Duodenal mucosa (tissue), 2 donors: ENCODE measurements around the gene ZSCAN32.

Source experiments
- H3K27ac ChIP-seq: one replicate; pipeline ENCODE4 v1.7.0; 2013; ENCODE audit warnings: low read depth, low read length
- H3K27me3 ChIP-seq, 2 donors: one replicate each; pipeline ENCODE4 v1.7.0; 2013; ENCODE audit warnings: low read length in 2 of 2, control low read depth in 1 of 2; ENCODE audit not compliant: insufficient read depth in 2 of 2, control insufficient read depth in 1 of 2
- H3K36me3 ChIP-seq, 2 donors: one replicate each; pipeline ENCODE4 v1.7.0; 2013; ENCODE audit warnings: low read length in 2 of 2, control low read depth in 1 of 2; ENCODE audit not compliant: insufficient read depth in 2 of 2, control insufficient read depth in 1 of 2
- H3K4me1 ChIP-seq, 2 donors: one replicate each; pipeline ENCODE4 v1.7.0; 2013; ENCODE audit warnings: low read length in 2 of 2, control low read depth in 1 of 2; ENCODE audit not compliant: insufficient read depth in 2 of 2, control insufficient read depth in 1 of 2
- H3K4me3 ChIP-seq, 2 donors: one replicate each; pipeline ENCODE4 v1.7.0; 2013; ENCODE audit warnings: low read length in 2 of 2, low read depth in 1 of 2
- H3K9ac ChIP-seq, 2 donors: one replicate each; pipeline ENCODE4 v1.7.0; 2013; ENCODE audit warnings: low read length in 2 of 2, low read depth in 1 of 2
- H3K9me3 ChIP-seq, 2 donors: one replicate each; pipeline ENCODE4 v1.7.0; 2013; ENCODE audit warnings: low read length in 2 of 2, control low read depth in 1 of 2; ENCODE audit not compliant: control insufficient read depth in 1 of 2

The ZSCAN32 gene

DNA sequence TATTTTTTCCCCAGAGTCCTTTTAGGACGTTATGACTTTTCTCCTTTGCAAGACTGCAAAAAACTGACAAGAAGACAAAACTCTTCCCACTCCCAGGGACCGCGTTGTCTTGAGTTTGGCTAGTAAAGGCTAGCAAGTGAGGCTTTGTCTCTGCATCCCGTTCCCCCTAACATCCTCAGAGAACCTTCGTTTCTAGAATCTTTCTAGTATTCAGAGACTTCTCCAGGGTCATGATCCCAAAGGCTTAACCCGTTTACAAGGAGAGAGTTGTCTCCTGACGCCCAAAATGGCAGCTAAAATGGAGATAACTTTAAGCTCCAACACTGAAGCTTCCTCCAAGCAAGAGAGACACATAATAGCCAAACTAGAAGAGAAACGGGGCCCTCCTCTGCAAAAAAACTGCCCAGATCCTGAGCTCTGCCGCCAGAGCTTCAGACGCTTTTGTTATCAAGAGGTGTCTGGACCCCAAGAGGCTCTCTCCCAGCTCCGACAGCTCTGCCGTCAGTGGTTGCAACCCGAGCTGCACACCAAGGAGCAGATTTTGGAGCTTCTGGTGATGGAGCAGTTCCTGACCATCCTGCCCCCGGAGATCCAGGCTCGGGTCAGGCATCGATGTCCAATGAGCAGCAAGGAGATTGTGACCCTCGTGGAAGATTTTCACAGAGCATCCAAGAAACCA, 1.1 kb upstream of the ZSCAN32 start:
- Histone ChIP-seq H3K9ac (peak overlapping the region; percentile 65 to 88), H3K27ac (no peak overlapping the region), H3K27me3 (no peaks in the 10 kb centered on the region), H3K4me1 (peaks cover 0 to 10% of the 10 kb centered on the region in 2 donors), H3K4me3 (peak overlapping the region; percentile 86 to 91), H3K36me3 (peaks cover 40 to 47% of the 10 kb centered on the region in 2 donors), H3K9me3 (peaks cover 38 to 42% of the 10 kb centered on the region in 2 donors)

DNA sequence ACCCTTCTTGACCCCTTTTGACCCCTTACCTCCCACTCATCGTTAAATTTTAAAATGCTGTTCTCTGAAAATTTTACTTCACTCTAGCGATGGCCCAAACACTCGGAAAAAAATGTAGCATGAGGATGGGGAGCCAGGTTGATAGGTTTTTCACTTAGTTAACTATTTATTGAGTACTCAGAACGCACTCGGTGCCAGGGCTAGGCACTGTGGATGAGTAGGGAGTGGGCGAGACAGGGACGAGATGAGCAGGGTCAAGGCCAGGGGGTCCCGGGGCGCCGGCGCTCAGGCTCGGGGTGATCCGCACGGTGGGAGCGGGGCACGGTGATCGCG, 392 bp downstream of the ZSCAN32 start:
- peak overlapping the region; percentile 84 to 87 for H3K9ac ChIP-seq
- peaks cover 42 to 48% of the 10 kb centered on the region in 2 donors for H3K36me3 ChIP-seq
- peaks cover 34 to 37% of the 10 kb centered on the region in 2 donors for H3K9me3 ChIP-seq

GRCh38 chr16:3389663-3390338, 11.0 kb downstream of the ZSCAN32 start:
- H3K4me3 ChIP-seq: peak overlapping the region in 1 of 2 donors; percentile 30
- H3K4me1 ChIP-seq: no peaks in the 10 kb centered on the region

More for the DNA sequence above, 392 bp downstream of the ZSCAN32 start:
- Histone ChIP-seq H3K4me1 (peaks cover 0 to 10% of the 10 kb centered on the region in 2 donors), H3K27me3 (no peaks in the 10 kb centered on the region), H3K27ac (peak overlapping the region; percentile 73), H3K4me3 (peak overlapping the region; percentile 84 to 91)

GRCh38 chr16:3388325-3388724, 12.5 kb downstream of the ZSCAN32 start:
- H3K9ac ChIP-seq: no peak overlapping the region
- H3K9me3 ChIP-seq: peaks cover 55 to 68% of the 10 kb centered on the region in 2 donors
- peak overlapping the region in 1 of 2 donors; percentile 29 for H3K4me3 ChIP-seq
- H3K36me3 ChIP-seq: peaks cover 53 to 65% of the 10 kb centered on the region in 2 donors
- no peak overlapping the region for H3K27ac ChIP-seq
- H3K4me1 ChIP-seq: no peaks in the 10 kb centered on the region
- H3K27me3 ChIP-seq: no peaks in the 10 kb centered on the region

More at GRCh38 chr16:3389663-3390338, 11.0 kb downstream of the ZSCAN32 start:
- Histone ChIP-seq H3K9me3 (peaks cover 45 to 54% of the 10 kb centered on the region in 2 donors), H3K27me3 (no peaks in the 10 kb centered on the region), H3K36me3 (peaks cover 44 to 62% of the 10 kb centered on the region in 2 donors), H3K9ac (no peak overlapping the region), H3K27ac (no peak overlapping the region)

DNA sequence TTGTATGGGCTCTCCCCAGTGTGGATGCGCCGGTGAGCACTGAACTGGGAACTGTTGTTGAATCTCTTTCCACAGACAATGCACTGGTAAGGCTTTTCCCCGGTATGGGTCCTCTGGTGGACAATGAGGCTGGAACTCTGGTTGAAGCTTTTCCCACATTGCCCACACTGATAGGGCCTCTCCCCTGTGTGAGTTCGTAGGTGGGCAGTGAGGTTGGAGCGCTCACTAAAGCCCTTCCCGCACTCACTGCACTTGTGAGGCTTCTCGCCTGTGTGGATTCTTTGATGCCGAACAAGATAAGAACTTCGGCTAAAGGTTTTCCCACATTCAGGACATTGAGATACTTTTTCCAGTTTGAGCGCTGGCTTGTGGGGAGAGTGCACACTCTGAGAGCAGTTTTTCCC, 17.8 kb downstream of the ZSCAN32 start:
- Histone ChIP-seq H3K4me3 (peak overlapping the region; percentile 49 to 58), H3K36me3 (peaks cover 46% of the 10 kb centered on the region in 2 donors)

DNA sequence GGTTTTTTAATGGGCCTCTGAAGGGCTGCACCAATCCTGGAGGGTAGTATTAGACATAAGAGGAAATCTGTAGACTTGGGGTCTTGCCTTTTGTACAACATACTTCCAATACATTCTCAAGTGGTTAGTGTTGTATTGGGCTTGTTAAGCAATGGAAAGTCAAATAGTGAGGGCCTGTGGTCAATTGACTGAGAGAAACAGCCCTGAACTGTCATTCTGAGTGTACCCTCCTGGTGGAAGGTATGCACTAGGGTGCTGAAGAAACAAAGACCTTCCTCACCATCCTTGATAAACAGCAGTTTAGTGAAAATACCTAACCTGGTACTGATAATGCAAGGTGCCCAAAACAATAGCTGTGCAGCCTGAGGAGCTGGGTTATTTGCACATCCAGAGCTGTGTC, 22.9 kb downstream of the ZSCAN32 start:
- H3K9ac ChIP-seq: no peak overlapping the region
- no peaks in the 10 kb centered on the region for H3K27me3 ChIP-seq
- H3K36me3 ChIP-seq: peaks cover 12 to 13% of the 10 kb centered on the region in 2 donors
- no peak overlapping the region for H3K27ac ChIP-seq
- no peak overlapping the region for H3K4me3 ChIP-seq
- peaks cover 63 to 67% of the 10 kb centered on the region in 2 donors for H3K9me3 ChIP-seq
- H3K4me1 ChIP-seq: no peaks in the 10 kb centered on the region

More for the DNA sequence above, 17.8 kb downstream of the ZSCAN32 start:
- Histone ChIP-seq H3K4me1 (no peaks in the 10 kb centered on the region), H3K27me3 (no peaks in the 10 kb centered on the region), H3K9ac (no peak overlapping the region), H3K9me3 (peaks cover 68 to 72% of the 10 kb centered on the region in 2 donors), H3K27ac (no peak overlapping the region)

DNA sequence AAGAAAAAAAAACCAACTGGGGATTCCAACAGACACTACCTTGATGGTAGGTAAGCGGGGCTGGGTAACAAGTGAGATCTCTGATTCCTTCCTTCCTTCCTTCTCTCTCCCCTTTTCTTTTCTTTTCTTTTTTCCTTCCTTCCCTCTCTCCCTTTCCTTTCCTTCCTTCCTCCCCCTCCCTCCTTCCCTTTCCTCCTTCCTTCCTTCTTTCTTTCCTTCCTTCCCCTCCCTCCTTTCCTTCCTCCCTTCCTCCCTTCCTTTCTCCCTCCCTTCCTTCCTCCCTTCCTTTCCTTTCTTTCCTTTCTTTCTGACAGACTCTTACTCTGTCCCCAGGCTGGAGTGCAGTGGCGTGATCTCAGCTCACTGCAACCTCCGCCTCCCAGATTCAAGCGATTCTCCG, 25.1 kb downstream of the ZSCAN32 start:
- Histone ChIP-seq H3K27me3 (no peaks in the 10 kb centered on the region), H3K36me3 (no peaks in the 10 kb centered on the region), H3K9ac (no peak overlapping the region), H3K4me1 (no peaks in the 10 kb centered on the region), H3K27ac (no peak overlapping the region), H3K9me3 (peaks cover 42 to 45% of the 10 kb centered on the region in 2 donors), H3K4me3 (no peak overlapping the region)

DNA sequence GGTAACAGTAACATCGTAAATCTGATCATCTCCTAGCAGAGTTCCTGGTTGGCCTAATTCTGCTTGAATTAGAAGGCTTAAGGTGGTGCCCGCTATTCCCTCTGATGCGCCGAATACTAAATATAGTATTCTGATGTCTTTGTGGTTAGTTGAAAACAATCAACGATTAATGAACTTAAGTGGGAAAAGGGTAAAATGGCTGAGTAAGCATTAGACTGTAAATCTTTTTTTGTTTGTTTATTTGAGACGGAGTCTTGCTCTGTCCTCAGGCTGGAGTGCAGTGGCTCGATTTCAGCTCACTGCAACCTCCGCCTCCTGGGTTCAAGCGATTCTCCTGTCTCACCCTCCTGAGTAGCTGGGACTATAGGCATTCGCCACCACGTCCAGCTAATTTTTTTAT, 31.7 kb downstream of the ZSCAN32 start:
- H3K36me3 ChIP-seq: no peaks in the 10 kb centered on the region
- no peaks in the 10 kb centered on the region for H3K27me3 ChIP-seq
- no peak overlapping the region for H3K4me3 ChIP-seq
- no peak overlapping the region for H3K27ac ChIP-seq
- peaks cover 14 to 20% of the 10 kb centered on the region in 2 donors for H3K9me3 ChIP-seq
- no peak overlapping the region for H3K9ac ChIP-seq
- H3K4me1 ChIP-seq: no peaks in the 10 kb centered on the region

GRCh38 chr16:3364774-3365427, 35.9 kb downstream of the ZSCAN32 start:
- Histone ChIP-seq H3K27ac (peak overlapping the region; percentile 67), H3K9me3 (peaks cover 11 to 22% of the 10 kb centered on the region in 2 donors), H3K9ac (peak overlapping the region in 1 of 2 donors; percentile 16), H3K4me1 (no peaks in the 10 kb centered on the region), H3K36me3 (no peaks in the 10 kb centered on the region), H3K27me3 (no peaks in the 10 kb centered on the region), H3K4me3 (peak overlapping the region; percentile 63 to 73)

- peaks cover 9 to 22% of the 10 kb centered on the region in 2 donors for H3K9me3 ChIP-seq
- no peak overlapping the region for H3K9ac ChIP-seq
- H3K27me3 ChIP-seq: no peaks in the 10 kb centered on the region
- H3K4me1 ChIP-seq: no peaks in the 10 kb centered on the region
- no peak overlapping the region for H3K27ac ChIP-seq
- no peaks in the 10 kb centered on the region for H3K36me3 ChIP-seq
- no peak overlapping the region for H3K4me3 ChIP-seq
Measured at GRCh38 chr16:3363793-3364192, 37.0 kb downstream of the ZSCAN32 start.
